Dermis microvascular lymphatic vessel endothelial cell (primary cell): ENCODE data around the gene SPAG6. TPM values are rescaled to one million over a fixed set of nuclear protein-coding genes. Genes with fewer than 3 reads are reported as not detected.

ENCODE experiments used
- DNase-seq, 2 donors: peaks; one replicate each; pipeline versions ENCODE4 v3.0.0 to v3.0.0-alpha.2; 2010; ENCODE audit warnings: low read depth in 2 of 2
- total RNA-seq: library from RNA; depleted of rRNA; stranded (reverse); fragments of >200 nt; gene quantifications from 2 replicates; pipeline ENCODE4 v1.2.1, GENCODE V29; 2014

Gene SPAG6
- total RNA-seq, 1 donor from 2014 or later: not detected

GRCh38 chr10:22321924-22322640 is 23.2 kb upstream of the SPAG6 start:
- DNase-seq: peak in 1 of 2 donors; percentile 14

GRCh38 chr10:22322641-22323160 is 22.6 kb upstream of the SPAG6 start:
- DNase-seq: no peak

GRCh38 chr10:22323538-22324305 is 21.6 kb upstream of the SPAG6 start:
- no peak for DNase-seq

GRCh38 chr10:22324413-22324812 is 20.9 kb upstream of the SPAG6 start:
- DNase-seq: no peak

- DNase-seq: no peak
Measured at GRCh38 chr10:22324893-22325271, 20.4 kb upstream of the SPAG6 start.

GRCh38 chr10:22325272-22326144 is 19.8 kb upstream of the SPAG6 start:
- DNase-seq: peak in 1 of 2 donors; percentile 71

GRCh38 chr10:22326145-22326702 is 19.1 kb upstream of the SPAG6 start:
- no peak for DNase-seq

- no peak for DNase-seq
Measured at GRCh38 chr10:22329150-22329549, 16.1 kb upstream of the SPAG6 start.

GRCh38 chr10:22332116-22332692 is 13.1 kb upstream of the SPAG6 start:
- no peak for DNase-seq

- DNase-seq: no peak
Measured at GRCh38 chr10:22333167-22333974, 11.9 kb upstream of the SPAG6 start.

- no peak for DNase-seq
Measured at GRCh38 chr10:22333975-22334282, 11.4 kb upstream of the SPAG6 start.

GRCh38 chr10:22334414-22335172 is 10.7 kb upstream of the SPAG6 start:
- DNase-seq: no peak

GRCh38 chr10:22335173-22335933 is 9.9 kb upstream of the SPAG6 start:
- peak in 1 of 2 donors; percentile 66 for DNase-seq

GRCh38 chr10:22338185-22338900 is 7.0 kb upstream of the SPAG6 start:
- no peak for DNase-seq

- no peak for DNase-seq
Measured at GRCh38 chr10:22338931-22339330, 6.4 kb upstream of the SPAG6 start.

- no peak for DNase-seq
Measured at GRCh38 chr10:22339761-22340328, 5.5 kb upstream of the SPAG6 start.

- peak; percentile 67 to 79 for DNase-seq
Measured at GRCh38 chr10:22340329-22341189, 4.7 kb upstream of the SPAG6 start.
